EL (cell line): ENCODE data around the gene ERCC2.
A peak's percentile ranks its signal among the peaks of the same experiment; 100 is the strongest.
"Not testable (repeated sequence)": the region's sequence is repeated elsewhere in the genome, so short reads cannot be mapped to it uniquely, and the experiment has no call there.

ENCODE experiments used
- DNase-seq: peaks from one replicate; pipeline ENCODE4 v3.0.0-alpha.2; 2016

Gene ERCC2

DNA sequence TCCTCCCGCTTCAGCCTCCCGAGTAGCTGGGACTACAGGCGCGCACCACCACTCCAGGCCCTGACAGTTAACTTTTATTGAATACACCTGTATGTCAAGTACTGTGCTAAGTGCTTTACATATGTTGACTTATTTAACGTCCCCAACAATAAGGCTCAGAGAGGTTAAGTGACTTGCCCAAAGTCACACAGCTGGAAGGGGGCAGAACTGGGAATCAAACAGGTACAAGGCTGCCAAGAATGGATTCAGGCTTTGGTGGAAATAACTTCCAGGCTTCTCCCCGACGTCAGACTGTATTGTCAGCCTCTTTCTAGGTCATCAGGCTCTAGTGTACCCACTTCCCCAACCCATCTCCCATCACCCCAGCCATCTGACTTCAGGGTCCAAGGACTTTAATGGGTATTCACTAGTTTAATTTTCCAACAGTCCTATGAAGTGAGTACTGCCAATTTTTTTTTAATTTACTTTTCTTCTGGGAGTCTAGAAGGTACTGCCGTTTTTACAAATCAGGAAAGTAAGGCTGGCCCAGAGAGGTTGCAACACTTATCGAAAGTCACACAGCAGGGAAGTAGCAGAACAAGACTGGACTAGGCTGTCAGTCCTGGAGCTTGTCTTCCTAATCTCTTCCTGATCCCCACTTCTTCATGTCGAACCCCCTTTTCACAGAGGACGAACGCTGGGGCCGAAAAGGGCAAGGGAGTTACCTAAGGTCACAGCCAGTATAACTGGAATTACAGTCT, 42.8 kb downstream of the ERCC2 start:
- DNase-seq: no peak

DNA sequence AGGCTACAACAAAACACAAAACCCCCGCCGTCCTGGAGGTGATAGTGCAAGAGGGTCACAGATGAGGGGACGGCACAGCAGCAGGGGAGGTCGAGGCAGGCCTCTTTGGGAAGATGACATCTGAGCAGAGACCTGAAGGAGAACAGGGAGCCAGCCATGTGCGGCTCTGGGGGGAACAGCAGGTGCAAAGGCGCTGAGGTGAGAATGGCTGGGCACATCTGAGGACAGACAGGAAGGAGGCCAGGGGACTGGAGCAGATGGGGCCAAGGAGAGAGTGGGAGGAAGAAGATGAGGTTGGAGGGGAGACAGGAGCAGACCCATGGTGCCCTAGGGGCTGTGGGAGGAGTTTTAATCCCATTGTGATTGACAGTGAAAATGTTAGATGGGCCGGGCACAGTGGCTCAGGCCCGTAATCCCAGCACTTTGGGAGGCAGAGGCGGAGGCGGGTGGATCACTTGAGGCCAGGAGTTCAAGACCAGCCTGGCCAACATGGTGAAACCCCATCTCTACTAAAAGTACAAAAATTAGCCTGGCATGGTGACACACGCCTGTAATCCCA, 45.9 kb downstream of the ERCC2 start:
- no peak for DNase-seq

DNA sequence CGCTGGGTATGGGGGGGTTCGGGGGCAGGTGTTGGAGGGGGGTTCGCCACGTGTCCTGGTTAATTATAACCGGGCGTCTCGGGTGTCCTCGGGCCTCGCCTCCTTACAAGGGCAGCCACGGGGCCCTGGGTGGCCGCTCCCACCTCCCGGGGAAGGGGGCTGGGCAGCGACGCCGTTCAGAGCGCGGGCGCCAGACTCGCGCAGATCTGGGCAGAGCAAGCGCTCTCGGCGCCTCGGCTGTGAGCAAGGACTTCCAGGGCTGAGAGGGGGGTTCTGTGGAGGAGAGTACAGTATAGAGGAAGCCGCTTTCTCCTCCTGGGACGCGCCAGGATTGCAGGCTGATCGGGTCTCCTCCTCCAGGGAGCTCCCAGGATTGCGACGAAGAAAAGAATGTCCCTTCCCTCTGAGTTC, 46.7 kb downstream of the ERCC2 start:
- no peak for DNase-seq

DNA sequence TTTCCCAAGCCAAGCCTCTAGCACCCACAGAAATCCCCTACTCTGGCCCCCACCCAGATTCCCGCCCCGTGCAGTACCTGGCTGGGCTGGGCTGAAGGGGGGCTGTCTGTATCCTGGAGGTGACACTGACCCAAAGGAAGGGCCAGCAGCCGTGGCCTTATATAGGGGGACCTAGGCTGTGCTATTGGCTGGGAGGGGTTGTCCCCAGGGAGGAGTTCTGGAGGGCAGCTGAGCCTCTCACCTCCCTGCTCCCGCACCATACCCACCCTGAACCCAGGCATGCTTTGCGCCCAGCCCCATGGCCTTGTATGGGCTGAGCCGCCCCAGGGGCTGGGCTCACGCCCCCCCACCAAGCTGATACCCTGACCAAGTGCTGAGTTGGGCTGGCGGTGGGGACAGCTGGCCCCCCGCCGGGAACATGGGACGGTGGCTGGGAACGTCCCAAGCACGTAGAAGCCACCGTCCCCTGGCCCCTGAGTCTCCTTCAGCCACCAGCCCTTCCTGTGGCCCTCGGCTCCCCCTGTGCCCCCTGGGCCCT, 47.6 kb downstream of the ERCC2 start, which contains the start of gene CKM:
CKM (minus strand) TSS at position 132 of the 538 bp plus-strand sequence. CDS start 3,162 bp downstream, outside the sequence.
- DNase-seq: no peak

DNA sequence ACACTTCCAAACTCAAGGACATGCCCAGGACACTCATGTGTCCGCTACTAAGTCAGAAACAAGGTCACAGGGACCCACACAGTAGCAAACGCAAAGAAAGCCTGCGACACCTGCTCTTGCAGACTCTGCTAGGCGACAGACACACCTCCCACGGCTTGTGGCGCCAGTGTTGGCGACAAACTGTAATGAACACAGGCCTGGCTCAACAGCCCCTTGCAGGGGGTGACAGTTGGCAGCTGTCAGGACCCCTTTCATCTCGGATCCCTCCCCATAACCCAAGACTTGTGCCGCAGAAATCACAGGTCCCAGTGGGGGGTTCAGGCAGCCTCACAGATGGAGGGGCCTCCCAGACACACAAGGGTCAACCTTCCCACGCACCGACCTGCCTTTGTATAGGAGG, 48.1 kb downstream of the ERCC2 start:
- DNase-seq: no peak

DNA sequence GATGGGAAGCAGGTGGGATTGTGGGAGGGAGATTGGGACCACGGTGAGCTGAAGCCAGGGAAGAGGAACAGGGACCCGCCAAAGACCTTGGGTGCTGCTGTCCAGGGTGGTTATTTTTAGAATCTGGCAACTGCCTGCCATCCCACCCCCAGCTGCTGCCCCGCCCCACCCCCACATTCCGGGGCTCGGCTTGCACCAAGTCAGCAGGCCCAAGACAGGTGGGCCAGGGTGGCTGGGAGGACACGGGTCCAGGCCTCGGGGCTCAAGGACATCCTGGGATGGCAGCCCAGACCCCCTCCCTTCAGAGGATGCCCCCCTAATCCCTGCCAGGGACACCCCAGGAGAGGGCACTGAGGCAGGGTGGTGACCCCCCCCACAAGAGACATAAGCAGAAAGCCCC, 48.5 kb downstream of the ERCC2 start:
- DNase-seq: no peak

DNA sequence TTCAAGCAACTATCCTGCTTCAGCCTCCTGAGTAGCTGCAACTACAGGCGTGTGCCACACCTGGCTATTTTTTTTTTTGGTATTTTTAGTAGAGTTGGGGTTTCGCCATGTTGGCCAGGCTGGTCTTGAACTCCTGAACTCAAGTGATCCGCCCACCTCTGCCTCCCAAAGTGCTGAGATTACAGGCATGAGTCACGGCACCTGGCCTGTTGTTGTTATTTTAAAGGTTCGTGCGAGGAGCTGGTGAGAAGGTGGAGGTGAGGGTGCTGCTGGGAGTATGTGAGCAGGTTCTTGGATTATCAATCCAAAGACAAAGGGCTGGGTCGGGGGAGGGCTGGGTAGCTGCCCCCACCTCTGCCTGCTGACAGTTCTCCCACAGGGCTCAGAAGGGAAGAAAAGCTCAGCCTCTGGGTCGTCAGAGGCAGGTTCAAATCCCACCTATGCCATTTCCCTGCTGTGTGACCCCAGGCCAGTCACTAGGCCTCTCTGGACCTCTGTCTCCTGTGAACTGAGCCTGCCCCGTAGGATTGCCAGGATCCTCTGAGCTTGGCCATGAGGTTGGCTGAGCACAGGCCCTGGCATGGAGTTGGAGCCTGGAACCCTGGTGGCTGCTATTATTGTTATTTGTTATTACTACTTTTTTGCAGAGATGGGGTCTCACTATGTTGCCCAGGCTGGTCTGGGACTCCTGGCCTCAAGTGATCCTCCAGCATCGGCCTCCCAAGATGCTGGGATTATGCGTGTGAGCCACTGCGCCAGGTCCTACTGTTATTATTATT, 49.2 kb downstream of the ERCC2 start:
- DNase-seq: no peak

DNA sequence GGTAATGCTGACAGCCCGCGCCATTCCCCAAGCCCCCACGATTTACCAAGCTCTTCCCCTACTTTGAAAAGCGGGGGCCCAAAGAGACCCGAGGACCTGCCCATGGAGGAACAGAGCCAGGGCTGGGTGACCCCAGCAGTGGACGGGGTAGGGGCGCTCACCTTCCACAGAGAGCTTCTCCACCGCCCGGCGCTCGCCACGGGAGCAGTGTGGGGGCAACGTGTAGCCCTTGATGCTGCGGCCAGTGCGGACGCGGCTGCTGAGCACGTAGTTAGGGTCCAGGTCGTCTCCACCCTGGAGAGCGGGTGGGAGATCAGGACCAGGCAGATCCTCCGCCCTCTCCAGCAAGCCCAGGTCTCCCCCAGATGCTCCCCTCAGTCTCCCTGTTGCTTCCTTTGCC, 55.1 kb downstream of the ERCC2 start:
- no peak for DNase-seq

DNA sequence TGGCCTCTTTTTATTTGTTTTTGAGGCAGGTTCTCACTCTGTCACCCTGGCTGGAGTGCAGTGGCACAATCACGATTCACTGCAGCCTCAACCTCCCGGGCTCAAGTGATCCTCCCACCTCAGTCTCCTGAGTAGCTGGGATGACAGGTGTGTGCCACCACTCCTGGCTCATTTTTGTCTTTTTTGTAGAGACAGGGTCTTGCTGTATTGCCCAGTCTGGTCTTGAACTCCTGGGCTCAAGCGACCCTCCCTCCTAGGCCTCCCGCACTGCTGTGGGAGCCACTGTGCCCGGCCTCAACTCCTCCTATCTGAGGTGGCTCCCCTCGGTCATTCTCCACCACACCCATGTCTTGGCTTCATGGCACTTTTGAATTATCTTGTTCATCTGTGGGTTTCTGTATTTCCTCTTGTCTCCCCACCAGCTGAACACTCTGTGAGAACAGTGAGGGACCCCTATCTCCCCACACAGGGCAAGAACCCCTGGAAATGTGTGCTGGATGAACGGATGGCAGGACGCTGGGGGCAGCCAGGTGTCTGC, 55.6 kb downstream of the ERCC2 start:
- DNase-seq: no peak

DNA sequence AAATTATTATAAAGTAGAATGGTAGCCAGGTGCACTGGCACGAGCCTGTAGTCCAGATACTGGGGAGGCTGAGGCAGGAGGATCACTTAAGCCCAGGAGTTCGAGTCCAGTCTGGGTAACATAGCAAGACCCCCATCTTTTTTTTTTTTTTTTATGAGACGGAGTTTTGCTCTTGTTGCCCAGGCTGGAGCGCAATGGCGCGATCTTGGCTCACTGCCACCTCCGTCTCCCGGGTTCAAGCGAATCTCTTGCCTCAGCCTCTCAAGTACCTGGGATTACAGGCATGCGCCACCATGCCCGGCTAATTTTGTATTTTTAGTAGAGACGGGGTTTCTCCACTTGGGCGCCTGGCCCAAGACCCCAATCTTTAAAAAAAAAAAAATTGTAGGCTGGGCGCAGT, 58.1 kb downstream of the ERCC2 start:
- not testable (repeated sequence) for DNase-seq

DNA sequence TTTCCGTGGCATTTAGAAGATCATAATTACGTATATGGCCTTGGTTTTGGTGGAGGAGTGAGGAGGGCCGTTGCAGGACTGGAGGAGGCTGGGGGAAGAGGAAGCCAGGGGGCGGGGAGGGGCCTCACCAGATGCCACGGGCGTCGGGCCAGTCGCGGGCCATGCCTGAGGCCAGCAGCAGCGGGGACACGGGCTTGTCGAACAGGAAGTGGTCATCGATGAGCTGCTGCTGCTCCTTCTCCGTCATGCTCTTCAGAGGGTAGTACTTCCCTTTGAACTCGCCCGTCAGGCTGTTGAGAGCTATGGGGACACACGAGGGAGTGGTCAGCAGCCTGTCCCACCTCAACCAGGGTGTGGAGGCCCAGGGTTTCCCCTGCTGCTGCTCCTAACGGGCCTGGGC, 58.8 kb downstream of the ERCC2 start:
- peak; percentile 30 for DNase-seq

DNA sequence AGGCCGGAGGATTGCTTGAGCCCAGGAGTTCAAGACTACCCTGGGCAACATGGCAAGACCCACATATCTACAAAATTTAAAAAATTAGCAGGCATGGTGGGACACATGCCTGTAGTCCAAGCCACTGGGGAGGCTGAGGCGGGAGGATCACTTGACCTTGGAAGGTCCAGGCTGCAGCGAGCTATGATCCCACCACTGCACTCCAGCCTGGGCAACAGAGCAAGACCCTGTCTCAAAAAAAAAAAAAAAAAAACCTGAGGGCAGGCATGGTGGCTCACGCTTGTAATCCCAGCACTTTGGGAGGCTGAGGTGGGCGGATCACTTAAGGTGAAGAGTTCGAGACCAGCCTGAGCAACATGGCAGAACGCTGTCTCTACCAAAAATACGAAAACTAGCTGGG, 61.1 kb downstream of the ERCC2 start:
- DNase-seq: not testable (repeated sequence)

DNA sequence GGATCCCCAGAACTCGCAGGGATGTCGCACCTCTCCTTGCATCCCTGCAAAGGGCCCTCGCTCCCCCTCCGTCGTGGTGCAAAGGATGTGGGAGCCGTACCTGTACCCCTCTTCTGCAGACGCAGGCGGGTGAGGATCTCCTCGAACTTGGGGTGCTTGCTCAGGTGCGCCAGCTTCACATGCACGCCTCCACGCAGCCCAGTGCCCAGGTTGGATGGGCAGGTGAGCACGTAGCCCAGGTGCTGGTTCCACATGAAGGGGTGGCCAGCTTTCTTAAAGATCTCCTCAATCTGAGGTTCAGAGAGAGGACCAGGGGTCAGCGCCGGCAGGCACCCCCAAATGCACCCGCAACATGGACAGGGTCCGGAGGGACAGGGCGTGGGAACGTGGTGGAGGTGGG, 63.0 kb downstream of the ERCC2 start:
- no peak for DNase-seq

DNA sequence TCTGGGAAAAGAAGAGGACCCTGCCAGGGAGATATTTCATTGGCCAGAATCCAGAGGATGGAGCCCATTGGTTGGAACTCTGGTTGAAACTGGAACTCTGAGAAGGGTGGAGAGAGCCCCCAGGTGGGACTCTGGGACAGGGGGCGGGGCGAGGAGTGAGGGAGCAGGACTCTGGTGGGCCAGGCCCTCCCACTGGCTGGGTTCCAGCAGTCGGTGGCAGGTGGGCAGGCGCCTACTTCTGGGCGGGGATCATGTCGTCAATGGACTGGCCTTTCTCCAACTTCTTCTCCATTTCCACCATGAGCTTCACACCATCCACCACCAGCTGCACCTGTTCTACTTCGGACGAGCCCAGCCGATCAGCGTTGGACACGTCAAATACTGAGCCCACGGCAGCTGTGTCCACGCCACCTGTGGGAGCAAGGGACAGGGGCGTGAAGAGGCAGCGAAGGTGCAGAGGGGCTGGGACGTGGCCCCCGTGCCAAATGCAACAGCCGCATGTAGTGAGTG, 63.8 kb downstream of the ERCC2 start:
- no peak for DNase-seq

DNA sequence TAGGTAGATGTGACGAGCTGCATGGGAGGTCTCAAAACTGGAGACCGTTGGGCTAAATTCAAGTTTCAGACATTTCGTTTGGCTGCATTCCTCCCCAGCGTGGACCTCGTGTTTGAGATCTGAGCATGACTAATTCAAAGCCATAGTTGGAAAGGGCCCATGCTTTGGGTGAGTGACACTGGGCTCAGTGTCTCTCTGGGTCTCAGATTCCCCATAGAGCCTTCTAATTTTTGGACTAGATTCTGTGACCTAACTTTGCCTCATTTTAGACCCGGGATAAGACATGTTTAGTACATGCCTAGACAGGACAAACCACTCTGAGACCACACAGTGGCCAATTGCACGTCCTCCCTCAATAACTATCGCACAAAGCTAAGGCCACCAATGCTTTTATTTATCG, 64.3 kb downstream of the ERCC2 start:
- DNase-seq: peak; percentile 24

DNA sequence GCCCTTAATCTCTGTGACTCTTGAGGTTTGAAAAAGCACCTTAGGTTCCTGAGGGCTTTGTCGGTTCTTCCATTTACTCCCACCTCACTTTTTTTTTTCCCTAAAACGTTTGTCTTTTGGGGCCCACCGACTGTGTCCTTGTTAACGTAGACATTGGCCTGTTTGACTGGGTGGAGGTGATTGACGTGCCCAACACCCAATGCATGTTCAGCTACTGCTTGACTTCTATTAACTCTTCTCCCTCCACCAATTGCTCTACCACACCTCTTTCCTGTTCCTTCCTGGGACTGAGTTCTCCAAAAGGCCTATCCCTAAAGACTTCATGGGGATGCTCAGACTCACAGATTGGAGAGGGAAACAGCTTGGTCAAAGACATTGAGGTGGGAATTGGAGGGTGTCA, 65.0 kb downstream of the ERCC2 start:
- DNase-seq: peak; percentile 40

DNA sequence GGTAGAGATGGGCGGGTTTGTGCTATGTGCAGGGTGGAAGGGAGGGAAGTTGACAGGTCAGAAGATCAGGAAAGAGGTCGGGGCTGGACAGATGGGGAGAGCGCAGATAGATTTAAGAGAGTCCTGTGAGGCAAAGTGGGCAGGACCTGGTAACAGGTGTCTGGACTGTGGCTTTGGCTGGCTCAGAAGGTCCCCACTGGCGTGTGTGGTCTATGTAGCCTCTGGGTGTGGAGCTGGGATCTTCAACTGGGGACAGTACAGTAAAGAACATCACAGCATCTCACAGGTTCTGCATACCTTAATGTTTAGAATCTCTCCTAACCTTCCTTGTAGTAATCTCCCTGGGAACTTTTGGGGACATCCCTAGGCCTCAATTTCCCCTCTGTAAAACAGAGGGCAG, 65.4 kb downstream of the ERCC2 start:
- no peak for DNase-seq

DNA sequence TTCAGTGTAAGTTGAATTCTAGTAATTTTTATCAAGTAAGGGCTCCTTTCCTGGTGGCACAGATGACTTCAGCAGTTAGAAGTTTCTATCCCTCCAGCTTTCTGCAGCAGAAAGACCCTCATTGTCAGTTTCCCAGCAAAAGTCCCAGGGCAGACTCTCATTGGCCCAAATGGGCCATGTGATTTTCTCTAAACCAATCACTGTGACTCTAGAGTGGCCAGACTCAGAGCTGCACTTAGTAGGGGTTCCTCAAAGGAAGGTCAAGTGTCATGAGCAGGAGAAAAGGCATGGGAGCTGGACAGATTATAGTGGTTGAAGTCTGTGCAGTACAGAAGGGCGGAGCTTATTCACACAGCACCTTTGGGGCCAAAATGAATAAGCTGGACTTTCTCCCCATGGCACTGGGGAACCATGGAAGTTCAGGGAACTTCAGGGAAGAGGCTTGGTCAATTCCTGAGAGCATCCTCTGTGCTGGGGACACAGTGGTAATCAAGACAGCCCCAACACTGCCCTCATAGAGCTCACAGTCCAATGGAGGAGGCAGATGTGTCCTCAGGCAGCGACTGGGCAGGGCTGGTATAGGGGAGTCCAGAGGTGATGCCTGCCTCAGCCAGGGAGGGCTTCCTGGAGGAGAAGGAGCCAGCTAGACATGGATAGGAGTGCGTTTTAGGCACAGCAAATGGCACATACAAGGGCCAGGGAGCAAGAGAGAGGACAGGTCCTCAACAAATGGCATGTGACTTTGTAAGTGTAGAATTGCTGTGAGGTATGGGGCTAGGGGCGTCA, 66.0 kb downstream of the ERCC2 start:
- DNase-seq: no peak

DNA sequence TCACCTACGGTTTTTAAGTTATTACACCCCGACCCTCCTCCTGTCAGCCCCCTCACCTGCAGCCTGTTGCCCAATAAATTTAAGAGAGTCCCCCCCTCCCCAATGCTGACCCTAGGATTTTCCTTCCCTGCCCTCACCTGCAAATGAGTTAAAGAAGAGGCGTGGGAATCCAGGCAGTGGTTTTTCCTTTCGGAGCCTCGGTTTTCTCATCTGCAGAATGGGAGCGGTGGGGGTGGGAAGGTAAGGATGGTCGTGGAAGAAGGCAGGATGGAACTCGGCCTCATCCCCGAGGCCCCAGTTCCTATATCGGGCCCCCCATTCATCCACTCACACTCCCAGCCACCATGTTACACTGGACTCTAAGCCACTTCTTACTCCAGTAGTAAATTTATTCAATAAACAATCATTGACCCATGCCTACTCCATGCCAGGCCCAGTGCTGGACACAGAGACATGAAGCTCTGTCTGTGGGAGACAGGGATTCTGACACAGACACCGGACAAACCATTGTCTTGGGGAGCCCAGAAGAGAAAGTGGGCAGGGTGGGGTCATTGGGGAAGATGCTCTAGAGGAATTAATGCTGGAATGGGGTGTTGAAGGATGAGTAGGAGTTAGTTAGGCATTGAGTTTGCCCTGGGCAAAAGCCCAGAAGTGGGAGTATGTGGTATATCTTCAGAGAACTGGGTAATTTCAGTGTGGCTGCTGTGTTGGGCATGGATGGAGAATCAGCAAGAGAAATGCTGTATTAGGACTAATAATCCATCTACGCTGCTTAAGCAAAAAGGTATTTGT, 66.9 kb downstream of the ERCC2 start:
- no peak for DNase-seq

DNA sequence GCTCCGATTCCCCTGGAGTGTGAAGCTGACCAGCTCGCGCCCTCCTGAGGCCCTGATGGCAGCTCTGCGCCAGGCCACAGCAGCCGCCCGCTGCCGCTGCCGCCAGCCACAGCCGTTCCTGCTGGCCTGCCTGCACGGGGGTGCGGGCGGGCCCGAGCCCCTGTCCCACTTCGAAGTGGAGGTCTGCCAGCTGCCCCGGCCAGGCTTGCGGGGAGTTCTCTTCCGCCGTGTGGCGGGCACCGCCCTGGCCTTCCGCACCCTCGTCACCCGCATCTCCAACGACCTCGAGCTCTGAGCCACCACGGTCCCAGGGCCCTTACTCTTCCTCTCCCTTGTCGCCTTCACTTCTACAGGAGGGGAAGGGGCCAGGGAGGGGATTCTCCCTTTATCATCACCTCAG, 68.0 kb downstream of the ERCC2 start:
- DNase-seq: no peak
